Stimulated activated CD4-positive, alpha-beta T cell treated with anti-CD3 and anti-CD28 coated beads, Interleukin-4, amount 100 ng/mL, for 48 hours (primary cell): ENCODE measurements around the gene GRIK4.

ENCODE experiments used
- DNase-seq, 2 donors: peaks; one replicate each; pipeline ENCODE4 v3.0.0-alpha.2; 2020; ENCODE audit warnings: low read depth in 2 of 2

Gene GRIK4

GRCh38 chr11:120881596-120881995 lies 370.0 kb downstream of the GRIK4 start:
- DNase-seq: no peak

GRCh38 chr11:120882175-120882574 lies 370.6 kb downstream of the GRIK4 start:
- no peak for DNase-seq

GRCh38 chr11:120883404-120884080 lies 372.0 kb downstream of the GRIK4 start:
- no peak for DNase-seq

- no peak for DNase-seq
Observed at GRCh38 chr11:120884154-120885020, 372.8 kb downstream of the GRIK4 start.

- DNase-seq: no peak
Observed at GRCh38 chr11:120890609-120891320, 379.2 kb downstream of the GRIK4 start.

- no peak for DNase-seq
Observed at GRCh38 chr11:120893440-120894201, 382.1 kb downstream of the GRIK4 start.

- no peak for DNase-seq
Observed at GRCh38 chr11:120894202-120894985, 382.8 kb downstream of the GRIK4 start.

GRCh38 chr11:120896687-120897086 lies 385.1 kb downstream of the GRIK4 start:
- no peak for DNase-seq

- DNase-seq: no peak
Observed at GRCh38 chr11:120898568-120898967, 387.0 kb downstream of the GRIK4 start.

- DNase-seq: no peak
Observed at GRCh38 chr11:120899720-120900119, 388.2 kb downstream of the GRIK4 start.

GRCh38 chr11:120900643-120901042 lies 389.1 kb downstream of the GRIK4 start:
- no peak for DNase-seq

GRCh38 chr11:120903686-120904085 lies 392.1 kb downstream of the GRIK4 start:
- no peak for DNase-seq

- no peak for DNase-seq
Observed at GRCh38 chr11:120904116-120904515, 392.6 kb downstream of the GRIK4 start.

GRCh38 chr11:120906766-120907165 lies 395.2 kb downstream of the GRIK4 start:
- DNase-seq: no peak

- no peak for DNase-seq
Observed at GRCh38 chr11:120907971-120908370, 396.4 kb downstream of the GRIK4 start.

- no peak for DNase-seq
Observed at GRCh38 chr11:120908461-120909181, 397.1 kb downstream of the GRIK4 start.

- no peak for DNase-seq
Observed at GRCh38 chr11:120909676-120910416, 398.3 kb downstream of the GRIK4 start.

- DNase-seq: no peak
Observed at GRCh38 chr11:120911943-120912342, 400.4 kb downstream of the GRIK4 start.

GRCh38 chr11:120912504-120912903 lies 401.0 kb downstream of the GRIK4 start:
- no peak for DNase-seq

- DNase-seq: no peak
Observed at GRCh38 chr11:120912915-120913314, 401.4 kb downstream of the GRIK4 start.
